HG02970 (cell line): ENCODE measurements around the gene HOXD9.

Experiments used
- ATAC-seq: cut with Tn5 transposase; IDR thresholded peaks from one replicate; pipeline ENCODE4 v1.9.1; 2021; ENCODE audit warnings: mild to moderate bottlenecking, moderate library complexity, moderate number of reproducible peaks; ENCODE audit not compliant: unreplicated experiment, low FRiP score

The HOXD9 gene

DNA sequence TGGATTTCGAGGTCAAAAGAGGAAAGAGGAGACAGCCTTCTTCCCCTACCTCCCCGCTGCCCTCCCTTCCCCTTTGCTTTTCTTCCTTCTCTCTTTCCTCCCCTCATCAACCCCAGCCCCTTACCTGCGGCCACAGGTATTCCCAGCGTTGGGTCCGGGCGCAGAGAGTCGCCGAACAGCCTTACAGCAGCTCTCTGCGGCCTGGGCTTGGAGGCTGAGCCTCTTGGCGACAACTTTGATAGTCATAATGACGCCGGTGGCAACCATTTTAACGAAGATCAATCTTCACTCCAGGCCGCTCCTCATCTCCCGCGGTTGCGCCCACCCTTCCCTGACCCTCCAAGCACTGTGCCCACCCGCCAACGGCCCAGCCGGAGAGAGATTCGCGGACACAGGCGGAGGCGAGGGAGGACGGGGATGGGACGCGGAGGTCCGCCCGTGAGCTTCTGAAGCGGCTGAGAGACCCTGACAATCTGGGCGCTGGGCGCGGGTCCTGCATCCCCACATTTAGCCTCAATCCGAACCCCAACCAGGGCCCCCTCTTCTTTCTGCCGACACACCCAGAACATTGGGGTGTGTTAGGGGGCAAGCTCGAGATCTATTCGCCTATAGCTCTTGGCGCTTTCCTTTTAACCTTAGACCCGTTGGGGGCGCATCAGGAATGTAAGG lies 37.3 kb upstream of the HOXD9 start:
- no peak for ATAC-seq

- no peak for ATAC-seq
These were observed 36.4 kb upstream of the HOXD9 start for GRCh38 chr2:176085861-176086771.

DNA sequence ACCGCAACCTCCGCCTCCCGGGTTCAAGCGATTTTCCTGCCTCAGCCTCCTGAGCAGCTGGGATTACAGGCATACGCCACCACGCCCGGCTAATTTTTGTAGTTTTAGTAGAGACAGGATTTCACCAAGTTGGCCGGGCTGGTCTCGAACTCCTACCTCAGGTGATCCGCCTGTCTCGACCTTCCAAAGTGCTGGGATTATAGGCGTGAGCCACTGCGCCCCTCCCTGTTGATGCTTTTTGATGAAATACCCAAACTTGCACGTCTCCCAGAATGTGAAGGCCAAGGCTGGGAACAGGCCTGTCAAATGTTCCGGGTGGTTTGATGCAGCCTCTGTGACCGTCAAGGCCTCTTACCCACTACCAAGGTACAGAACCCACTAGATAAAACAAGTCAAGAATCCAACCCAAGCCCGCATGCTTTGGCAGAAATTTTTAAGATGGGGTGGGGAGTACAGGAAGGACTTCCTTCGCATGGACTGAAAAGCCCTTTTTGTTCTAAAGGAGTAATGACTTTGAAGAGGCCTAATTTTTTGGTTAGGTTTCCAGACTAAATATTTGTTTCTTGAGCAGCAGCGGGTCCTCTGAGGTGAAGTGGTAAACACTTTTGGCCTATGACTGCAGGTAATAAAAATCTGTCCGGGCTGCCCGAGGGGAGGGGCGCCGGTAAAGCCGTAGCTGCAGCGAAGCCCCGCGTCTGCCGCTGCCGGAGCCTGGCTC lies 35.0 kb upstream of the HOXD9 start:
- ATAC-seq = no peak

GRCh38 chr2:176088048-176088936 lies 34.2 kb upstream of the HOXD9 start:
- no peak for ATAC-seq

DNA sequence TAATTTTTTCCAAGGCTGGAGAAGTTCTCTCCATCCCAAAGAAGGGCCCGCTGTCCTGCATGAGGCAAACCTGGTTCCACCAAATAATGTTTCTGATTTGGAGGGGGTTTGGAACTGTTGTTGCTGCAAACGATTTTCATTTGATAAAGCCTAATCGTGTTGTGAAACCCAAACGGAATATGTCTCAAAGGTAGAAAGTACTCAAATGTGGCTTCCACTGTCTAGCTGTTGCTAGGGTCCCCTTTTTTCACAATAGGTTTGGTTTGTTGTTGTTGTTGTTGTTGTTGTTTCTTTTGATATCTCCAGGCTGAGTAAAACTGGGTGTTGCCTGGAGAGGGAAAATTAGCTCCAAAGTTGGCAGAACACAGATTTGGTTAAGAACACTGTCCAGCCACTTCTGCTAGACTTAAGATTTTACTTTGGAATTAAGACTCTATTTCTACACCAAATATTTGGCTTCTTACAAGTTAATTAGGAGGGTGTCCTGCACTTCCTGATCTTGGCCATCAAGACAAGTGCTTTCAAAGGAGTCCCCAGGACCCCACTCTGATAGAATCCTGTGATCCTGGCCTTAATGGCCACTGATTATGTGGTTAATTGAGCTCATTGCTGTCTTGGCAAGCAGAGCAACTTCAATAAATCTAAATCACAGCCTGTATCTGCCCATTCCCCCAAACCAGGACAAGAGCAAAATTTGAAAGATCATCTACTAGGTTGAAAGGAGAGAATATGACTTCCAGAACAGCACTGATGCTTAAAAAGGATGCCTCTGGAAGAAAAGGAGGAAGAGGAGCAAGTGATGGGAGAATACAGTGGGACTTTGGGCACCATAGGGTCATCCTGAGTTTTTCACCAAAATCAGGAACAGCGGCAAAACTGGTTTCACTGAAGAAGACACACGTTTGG lies 33.3 kb upstream of the HOXD9 start:
- ATAC-seq = no peak

DNA sequence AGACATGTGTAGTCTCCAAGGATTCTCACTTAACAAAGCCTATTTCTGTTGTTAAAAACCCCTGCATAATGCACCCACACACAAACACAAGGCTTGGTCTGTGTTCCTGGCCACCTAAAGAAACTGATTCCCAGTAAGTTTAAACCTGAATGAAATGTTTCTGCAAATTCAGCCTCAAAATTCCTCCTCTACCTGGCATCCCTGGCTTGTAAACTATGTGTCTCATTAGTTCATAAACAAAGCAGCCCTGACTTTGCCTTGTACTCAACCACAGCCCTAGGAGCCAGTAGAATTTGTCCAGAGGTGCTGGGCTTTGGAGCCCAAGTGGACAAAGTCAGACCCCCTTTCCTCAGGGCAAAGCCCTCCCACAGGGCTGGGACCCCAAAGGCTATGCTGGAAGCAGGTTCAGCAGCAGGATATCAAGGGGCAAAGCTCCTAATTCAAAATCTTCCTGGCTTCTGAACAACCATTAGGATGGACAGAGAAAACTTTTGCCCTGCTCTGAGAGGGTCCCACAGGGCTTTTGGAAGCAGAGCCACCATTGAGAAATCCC lies 32.6 kb upstream of the HOXD9 start:
- ATAC-seq = no peak

DNA sequence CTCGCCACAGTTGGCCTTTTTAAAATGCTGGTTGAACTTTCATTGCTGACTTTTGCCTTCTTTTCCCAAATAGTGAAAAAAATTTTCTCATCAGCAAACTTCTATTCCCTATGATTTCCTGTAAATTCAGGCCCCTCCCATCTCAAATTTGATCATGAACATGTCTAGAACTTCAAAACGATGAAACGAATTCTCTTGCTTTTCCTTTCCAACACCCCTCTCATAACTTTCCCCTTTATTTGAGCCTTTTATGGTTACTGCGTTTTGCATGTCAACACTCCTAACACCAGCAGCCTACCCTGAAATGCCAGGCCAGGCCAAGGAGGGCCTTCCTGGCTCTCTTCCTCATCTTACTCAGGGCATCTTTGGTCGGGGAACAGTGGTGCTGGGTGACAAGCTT lies 31.7 kb upstream of the HOXD9 start:
- no peak for ATAC-seq

DNA sequence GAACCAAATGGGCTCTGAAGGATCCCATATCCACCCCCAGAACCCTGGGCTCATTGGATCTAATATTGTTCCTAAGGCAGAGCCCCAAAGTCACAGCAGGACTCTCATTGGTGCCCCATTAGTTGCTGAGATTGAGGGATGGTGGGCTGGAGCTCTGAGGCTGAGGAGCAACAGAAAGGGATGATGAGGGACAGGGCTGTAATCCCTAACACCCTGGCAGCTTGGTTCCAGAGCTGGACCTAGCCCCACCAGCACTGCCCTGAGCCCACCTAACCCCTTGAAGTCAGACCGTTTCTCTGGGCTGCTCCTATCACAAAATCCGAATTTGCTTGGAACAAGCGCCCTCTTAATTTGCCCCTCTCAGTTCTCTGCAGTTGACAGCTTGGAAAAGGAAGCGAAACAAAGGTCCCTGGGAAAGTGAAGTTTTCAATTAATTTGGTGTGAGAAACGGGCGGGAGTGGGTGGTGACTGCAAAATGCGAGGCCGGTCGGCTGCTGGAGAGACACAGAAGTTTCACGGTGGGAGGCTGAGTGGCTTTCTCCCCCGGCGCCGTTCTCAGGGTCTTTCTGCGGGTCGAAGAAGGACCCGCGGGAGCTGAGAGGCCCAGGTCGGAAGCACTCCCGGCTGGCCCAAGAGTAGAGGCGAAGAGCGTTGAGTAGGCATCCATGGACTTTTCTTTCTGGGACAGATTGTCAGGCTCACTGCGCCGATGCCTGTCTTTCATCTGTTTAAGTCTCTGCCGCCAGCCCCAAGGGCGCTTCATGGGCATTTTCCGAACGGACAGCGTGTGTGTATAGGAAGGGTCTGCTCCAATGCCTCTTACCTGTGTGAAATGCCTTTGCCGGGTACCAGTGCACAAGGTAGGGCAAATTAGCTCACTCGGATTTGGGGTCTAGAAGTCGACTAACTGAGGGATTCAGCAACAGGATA lies 30.9 kb upstream of the HOXD9 start:
- ATAC-seq = no peak

DNA sequence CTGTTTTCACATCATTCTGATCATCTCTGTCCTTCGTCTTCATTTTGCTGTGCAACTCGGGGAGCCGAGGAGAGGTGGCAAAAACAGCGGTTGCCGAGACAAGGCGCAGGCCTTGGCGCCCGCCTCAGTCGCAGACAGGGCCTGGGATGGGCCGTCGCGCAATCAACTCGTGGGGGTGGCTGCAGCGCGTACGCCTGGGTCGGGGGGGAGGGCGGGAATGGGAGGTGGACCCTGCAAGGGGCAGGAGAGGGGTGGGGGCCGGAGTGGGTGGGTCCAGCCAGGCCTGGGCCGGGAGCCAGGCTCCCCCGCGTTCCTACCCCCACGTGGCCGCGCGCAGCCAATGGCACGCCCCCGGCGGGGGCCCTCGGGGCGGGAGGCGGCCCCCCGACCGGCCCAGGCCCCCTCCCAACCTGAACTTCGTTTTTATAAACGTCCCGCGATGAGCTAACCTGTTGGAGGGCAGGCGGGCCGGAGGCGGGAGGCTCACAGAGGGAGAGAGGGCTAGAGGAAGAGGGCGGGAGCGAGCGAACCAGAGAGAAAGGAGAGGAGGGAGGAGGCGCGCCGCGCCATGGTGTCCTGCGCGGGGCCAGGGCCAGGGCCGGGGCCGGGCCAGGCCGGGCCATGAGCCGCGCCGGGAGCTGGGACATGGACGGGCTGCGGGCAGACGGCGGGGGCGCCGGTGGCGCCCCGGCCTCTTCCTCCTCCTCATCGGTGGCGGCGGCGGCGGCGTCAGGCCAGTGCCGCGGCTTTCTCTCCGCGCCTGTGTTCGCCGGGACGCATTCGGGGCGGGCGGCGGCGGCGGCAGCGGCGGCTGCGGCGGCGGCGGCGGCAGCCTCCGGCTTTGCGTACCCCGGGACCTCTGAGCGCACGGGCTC lies 30.0 kb upstream of the HOXD9 start, which contains the start of gene HOXD13:
HOXD13 (plus strand) TSS at position 452 of the 875 bp plus-strand sequence; CDS start at position 622, 170 bp downstream.
- no peak for ATAC-seq

GRCh38 chr2:176093145-176093897 lies 29.2 kb upstream of the HOXD9 start:
- no peak for ATAC-seq

DNA sequence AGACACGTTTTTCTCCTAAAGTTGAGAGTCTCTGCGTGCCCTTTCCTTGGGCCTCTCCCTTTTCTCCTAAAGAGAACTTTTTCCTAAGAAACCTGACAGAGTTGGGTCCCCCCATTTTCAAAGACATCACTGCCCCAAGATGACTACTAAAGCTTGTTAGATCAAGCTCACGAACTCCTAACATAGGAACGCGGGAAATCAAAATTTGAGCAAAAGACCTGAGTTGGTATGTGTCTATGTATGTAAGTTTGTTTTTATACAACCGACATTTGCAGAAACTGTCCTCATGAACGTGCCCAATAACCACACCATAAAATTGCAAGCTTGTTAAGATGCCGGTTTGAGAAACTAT lies 28.6 kb upstream of the HOXD9 start:
- ATAC-seq = no peak

DNA sequence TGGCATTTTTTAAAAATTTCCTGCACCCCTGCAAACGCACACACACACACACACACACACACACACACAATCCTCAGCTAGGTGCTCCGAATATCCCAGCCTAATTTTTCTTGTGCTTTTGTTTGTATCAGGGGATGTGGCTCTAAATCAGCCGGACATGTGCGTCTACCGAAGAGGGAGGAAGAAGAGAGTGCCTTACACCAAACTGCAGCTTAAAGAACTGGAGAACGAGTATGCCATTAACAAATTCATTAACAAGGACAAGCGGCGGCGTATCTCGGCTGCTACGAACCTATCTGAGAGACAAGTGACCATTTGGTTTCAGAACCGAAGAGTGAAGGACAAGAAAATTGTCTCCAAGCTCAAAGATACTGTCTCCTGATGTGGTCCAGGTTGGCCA lies 28.2 kb upstream of the HOXD9 start:
- ATAC-seq = no peak

GRCh38 chr2:176095421-176095820 lies 27.1 kb upstream of the HOXD9 start:
- ATAC-seq = no peak

- ATAC-seq = no peak
These were observed 26.1 kb upstream of the HOXD9 start for GRCh38 chr2:176096243-176096985.

DNA sequence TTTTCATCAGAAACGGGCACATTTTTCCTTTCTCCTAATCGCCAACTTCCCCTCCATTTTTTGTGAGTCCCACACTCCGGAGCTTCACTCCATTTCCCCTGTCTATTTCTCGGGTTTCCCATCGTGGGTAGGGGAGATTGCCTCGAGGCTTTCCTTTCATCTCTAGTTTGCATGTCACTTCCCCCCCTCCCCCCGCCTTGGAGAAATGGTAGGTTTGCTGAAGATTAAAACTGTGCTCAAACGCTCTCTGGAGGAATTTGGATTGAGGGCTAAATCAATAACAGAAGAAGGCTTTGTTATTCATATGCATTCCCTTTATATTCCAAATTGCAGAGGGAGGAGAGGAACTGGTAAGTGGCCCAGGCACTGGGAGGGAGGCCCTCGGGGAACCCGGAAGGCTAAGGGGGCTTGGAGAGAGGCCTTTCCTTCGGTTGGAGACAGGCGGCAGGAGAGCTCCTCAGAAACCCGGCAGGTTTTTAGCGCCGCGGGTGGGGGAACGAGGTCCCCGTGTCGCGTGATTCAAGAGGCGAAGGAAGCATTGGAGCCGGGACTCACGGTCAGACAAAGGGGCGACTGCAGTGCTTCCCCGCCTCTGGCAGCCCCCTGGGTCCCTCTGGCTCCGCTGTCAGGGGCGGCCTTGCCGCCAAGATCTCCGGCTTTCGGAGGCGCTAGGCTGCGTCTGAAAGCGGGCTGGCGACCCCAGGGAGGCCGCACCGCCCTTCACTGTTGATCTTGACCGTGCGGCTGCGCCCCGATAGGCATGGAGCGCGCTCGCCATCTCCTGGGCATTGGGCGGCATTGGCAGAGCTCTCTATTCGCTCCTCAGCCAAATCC lies 25.3 kb upstream of the HOXD9 start:
- no peak for ATAC-seq
